HepG2 (cell line): ENCODE data around the gene SVBP. TPM values are rescaled to one million over a fixed set of nuclear protein-coding genes. Genes with fewer than 3 reads are reported as not detected.

Experiments
- CREM ChIP-seq, 2 experiments: sonication (generic) in 1 of 2; formaldehyde crosslinking in 1 of 2; IDR thresholded peaks; 2 replicates each; pipeline versions ENCODE4 v1.4.0 to v1.6.1; 2016 to 2020; ENCODE audit warnings: antibody characterized with exemption in 1 of 2, mild to moderate bottlenecking in 1 of 2, missing genetic modification reagents in 1 of 2
- CTCF ChIP-seq: sonication (generic); formaldehyde crosslinking; IDR thresholded peaks from 2 replicates; pipeline ENCODE4 v1.5.0; 2020; ENCODE audit warnings: mild to moderate bottlenecking, missing genetic modification reagents, moderate library complexity
- FOXK1 ChIP-seq: sonication (generic); formaldehyde crosslinking; IDR thresholded peaks from 2 replicates; pipeline ENCODE4 v1.4.0; 2020; ENCODE audit warnings: low read depth, missing genetic modification reagents, borderline replicate concordance
- HCFC1 ChIP-seq: fragments of 150-350 bp; IDR thresholded peaks from 2 replicates; pipeline ENCODE4 v1.6.1; 2014; ENCODE audit warnings: low read depth, low read length
- HDAC6 ChIP-seq: fragments of 200-600 bp; sonication (generic); IDR thresholded peaks from 2 replicates; pipeline ENCODE4 v1.7.0; 2017; ENCODE audit warnings: mild to moderate bottlenecking, antibody characterized with exemption, low read length, low read depth
- HOXA5 ChIP-seq: sonication (generic); formaldehyde crosslinking; IDR thresholded peaks from 2 replicates; pipeline ENCODE4 v1.4.0; 2020; ENCODE audit warnings: missing genetic modification reagents
- MLX ChIP-seq: IDR thresholded peaks from 2 replicates; pipeline ENCODE4 v1.6.1; 2016
- RXRA ChIP-seq: sonication (generic); formaldehyde crosslinking; IDR thresholded peaks from 2 replicates; pipeline ENCODE4 v1.5.1; 2020; ENCODE audit warnings: missing genetic modification reagents
- SETDB1 ChIP-seq: sonication (generic); formaldehyde crosslinking; IDR thresholded peaks from 2 replicates; pipeline ENCODE4 v1.5.1; 2020; ENCODE audit warnings: missing genetic modification reagents, mild to moderate bottlenecking, borderline replicate concordance
- TAF15 ChIP-seq: fragments of 200-400 bp; formaldehyde crosslinking; IDR thresholded peaks from one replicate; pipeline ENCODE4 v1.6.1; 2018; ENCODE audit warnings: mild to moderate bottlenecking, low read depth, low read length; ENCODE audit not compliant: poor library complexity, severe bottlenecking
- UBTF ChIP-seq: sonication (generic); formaldehyde crosslinking; IDR thresholded peaks from 2 replicates; pipeline ENCODE4 v1.4.0; 2020; ENCODE audit warnings: mild to moderate bottlenecking, missing genetic modification reagents
- ZFX ChIP-seq: sonication (generic); formaldehyde crosslinking; IDR thresholded peaks from 2 replicates; pipeline ENCODE4 v1.4.0; 2020; ENCODE audit warnings: mild to moderate bottlenecking, low read depth, missing genetic modification reagents, moderate library complexity
- ZFY ChIP-seq: sonication (generic); formaldehyde crosslinking; IDR thresholded peaks from 2 replicates; pipeline ENCODE4 v1.4.0; 2020; ENCODE audit warnings: missing genetic modification reagents
- ZNF124 ChIP-seq: sonication (generic); formaldehyde crosslinking; IDR thresholded peaks from 2 replicates; pipeline ENCODE4 v1.4.0; 2020; ENCODE audit warnings: missing genetic modification reagents
- ZNF296 ChIP-seq: sonication (generic); formaldehyde crosslinking; conservative IDR thresholded peaks from 2 replicates; pipeline ENCODE4 v1.5.0; 2020; ENCODE audit warnings: mild to moderate bottlenecking, missing genetic modification reagents
- ZNF552 ChIP-seq: sonication (generic); formaldehyde crosslinking; IDR thresholded peaks from 2 replicates; pipeline ENCODE4 v1.9.0; 2022; ENCODE audit warnings: missing genetic modification reagents, mild to moderate bottlenecking, borderline replicate concordance
- ZNF563 ChIP-seq: sonication (generic); formaldehyde crosslinking; IDR thresholded peaks from 2 replicates; pipeline ENCODE4 v1.8.0; 2022; ENCODE audit warnings: mild to moderate bottlenecking, moderate library complexity, missing genetic modification reagents
- ZNF788 ChIP-seq: sonication (generic); formaldehyde crosslinking; IDR thresholded peaks from 2 replicates; pipeline ENCODE4 v1.5.0; 2020; ENCODE audit warnings: mild to moderate bottlenecking, missing genetic modification reagents, borderline replicate concordance
- ZSCAN29 ChIP-seq: sonication (generic); formaldehyde crosslinking; conservative IDR thresholded peaks from 2 replicates; pipeline ENCODE4 v1.4.0; 2020; ENCODE audit warnings: mild to moderate bottlenecking, missing genetic modification reagents
- polyA plus RNA-seq, 8 experiments: library from polyadenylated mRNA; depleted of rRNA in 3 of 8; stranded (reverse) in 7 of 8; unstranded in 1 of 8; fragments of >200 nt; fragmentation: Illumina TruSeq in 4 of 8; extraction: Trizol in 4 of 8; gene quantifications; 2 replicates each; pipeline versions ENCODE4 v1.2.1 to v1.2.3, GENCODE V29; 2011 to 2016; ENCODE audit warnings: low read depth in 4 of 8, missing spikeins in 1 of 8, mixed read lengths in 1 of 8; ENCODE audit not compliant: insufficient read depth in 1 of 8
- total RNA-seq, 5 experiments: library from RNA; depleted of rRNA; stranded (reverse); fragments of >200 nt; fragmentation: Illumina TruSeq; extraction: Trizol; gene quantifications; 2 replicates each; pipeline ENCODE4 v1.2.3, GENCODE V29; 2016; ENCODE audit warnings: low read depth in 1 of 5
- TF ChIP-seq, protein P1 (sequence below), 2 experiments: IDR thresholded peaks; 2 replicates each; pipeline ENCODE4 v1.6.1; 2011 to 2012; ENCODE audit warnings: low read length in 2 of 2, borderline replicate concordance in 1 of 2, low read depth in 1 of 2, mild to moderate bottlenecking in 1 of 2, moderate library complexity in 1 of 2

SVBP gene
- total and polyA plus RNA-seq, 2 of the 13 experiments (the other 11 are each of a cell fraction or from before 2014, with no cell fraction given) = 28.8 to 48.2 TPM

DNA sequence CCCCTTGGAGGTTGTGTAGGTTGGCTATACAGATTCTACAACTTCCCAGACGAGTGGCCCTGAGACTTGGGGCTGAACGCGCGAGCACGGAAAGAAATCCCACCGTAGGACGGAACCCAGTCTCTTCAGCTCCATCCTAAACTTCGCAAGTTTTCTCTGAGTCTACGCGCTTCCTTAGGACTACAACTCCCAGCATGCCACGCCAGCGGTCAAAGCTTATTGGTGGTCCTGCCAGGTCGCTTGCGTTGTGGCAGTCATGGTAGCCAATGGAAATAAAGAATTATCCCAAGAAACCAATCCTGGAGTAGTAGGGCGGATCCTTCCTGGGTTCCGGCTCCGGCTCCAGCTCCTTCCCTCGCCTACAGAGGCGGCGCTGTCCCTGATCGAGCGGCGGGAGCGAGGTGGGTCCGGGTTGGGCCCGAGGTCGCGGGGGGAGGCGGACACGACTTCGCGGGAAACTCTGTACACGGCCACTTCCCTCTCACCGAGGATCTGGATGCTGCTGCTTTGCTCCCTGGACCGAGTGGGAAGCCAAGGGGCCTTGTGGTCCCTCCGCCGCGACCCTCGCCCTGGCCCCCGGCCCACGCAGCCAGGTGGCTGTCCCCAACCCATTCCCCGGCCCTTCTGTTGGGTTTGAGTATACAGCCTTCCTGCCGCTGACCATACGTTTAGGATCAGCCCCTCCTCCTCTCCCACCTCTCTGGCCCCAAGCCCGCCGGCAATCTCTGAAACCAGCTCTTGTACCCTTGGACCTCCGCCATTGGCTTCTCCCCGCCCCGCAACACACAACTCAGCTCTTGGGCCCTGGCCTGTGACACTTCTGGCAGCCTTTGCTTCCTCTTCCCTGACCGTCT lies 29.3 kb upstream of the SVBP start, which contains the start of gene ZNF691 (continued):
- TF ChIP-seq, protein P1, sequence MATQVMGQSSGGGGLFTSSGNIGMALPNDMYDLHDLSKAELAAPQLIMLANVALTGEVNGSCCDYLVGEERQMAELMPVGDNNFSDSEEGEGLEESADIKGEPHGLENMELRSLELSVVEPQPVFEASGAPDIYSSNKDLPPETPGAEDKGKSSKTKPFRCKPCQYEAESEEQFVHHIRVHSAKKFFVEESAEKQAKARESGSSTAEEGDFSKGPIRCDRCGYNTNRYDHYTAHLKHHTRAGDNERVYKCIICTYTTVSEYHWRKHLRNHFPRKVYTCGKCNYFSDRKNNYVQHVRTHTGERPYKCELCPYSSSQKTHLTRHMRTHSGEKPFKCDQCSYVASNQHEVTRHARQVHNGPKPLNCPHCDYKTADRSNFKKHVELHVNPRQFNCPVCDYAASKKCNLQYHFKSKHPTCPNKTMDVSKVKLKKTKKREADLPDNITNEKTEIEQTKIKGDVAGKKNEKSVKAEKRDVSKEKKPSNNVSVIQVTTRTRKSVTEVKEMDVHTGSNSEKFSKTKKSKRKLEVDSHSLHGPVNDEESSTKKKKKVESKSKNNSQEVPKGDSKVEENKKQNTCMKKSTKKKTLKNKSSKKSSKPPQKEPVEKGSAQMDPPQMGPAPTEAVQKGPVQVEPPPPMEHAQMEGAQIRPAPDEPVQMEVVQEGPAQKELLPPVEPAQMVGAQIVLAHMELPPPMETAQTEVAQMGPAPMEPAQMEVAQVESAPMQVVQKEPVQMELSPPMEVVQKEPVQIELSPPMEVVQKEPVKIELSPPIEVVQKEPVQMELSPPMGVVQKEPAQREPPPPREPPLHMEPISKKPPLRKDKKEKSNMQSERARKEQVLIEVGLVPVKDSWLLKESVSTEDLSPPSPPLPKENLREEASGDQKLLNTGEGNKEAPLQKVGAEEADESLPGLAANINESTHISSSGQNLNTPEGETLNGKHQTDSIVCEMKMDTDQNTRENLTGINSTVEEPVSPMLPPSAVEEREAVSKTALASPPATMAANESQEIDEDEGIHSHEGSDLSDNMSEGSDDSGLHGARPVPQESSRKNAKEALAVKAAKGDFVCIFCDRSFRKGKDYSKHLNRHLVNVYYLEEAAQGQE (IDR thresholded peaks at IDR 0.05; ENCODE audit: borderline replicate concordance in 1 of 2, low read depth in 1 of 2, low read length in 2 of 2) = 0 out of 4 replicates have a peak, but pooled peaks of 1 of the 2 experiments have one; percentile 23
- TF ChIP-seq ZFY (CRISPR knock-in tag) (peak; percentile 93), RXRA (peak; percentile 39), ZSCAN29 (CRISPR knock-in tag) (peak; percentile 48; the same call in 1 of the 2 replicates), HOXA5 (peak; percentile 66), HDAC6 (no peak), TAF15 (no peak), ZNF124 (CRISPR knock-in tag) (0 out of 2 replicates have a peak, but pooled peaks have one; percentile 29), CREM (IDR thresholded peaks at IDR 0.05) (peak; percentile 86), CREM (CRISPR knock-in tag; IDR thresholded peaks at IDR 0.05) (no peak), ZFX (CRISPR knock-in tag) (peak; percentile 96), ZNF563 (no peak), FOXK1 (CRISPR knock-in tag) (no peak; the same call in 1 of the 2 replicates), ZNF552 (CRISPR knock-in tag) (no peak), SETDB1 (CRISPR knock-in tag) (no peak), CTCF (CRISPR knock-in tag) (peak; percentile 78), ZNF788 (CRISPR knock-in tag) (peak; percentile 56; the same call in 1 of the 2 replicates), HCFC1 (peak; percentile 93), UBTF (CRISPR knock-in tag) (peak; percentile 56; the same call in 1 of the 2 replicates), ZNF296 (CRISPR knock-in tag) (0 out of 2 replicates have a peak, but pooled peaks have one; percentile 61), MLX (CRISPR knock-in tag) (no peak)
